T-helper 1 cell treated with Interleukin-12 subunit alpha and Interleukin-12 subunit beta and Interleukin-4 antibody, amounts not matched to agents 30 ng/mL and 1 ng/mL, for 36 hours (primary cell): ENCODE measurements around the gene RSAD1. TPM values are rescaled to one million over a fixed set of nuclear protein-coding genes. Genes with fewer than 3 reads are reported as not detected.

Source experiments
- intact Hi-C: fragments of 100-400 bp; cut with micrococcal nuclease; formaldehyde crosslinking; loops from one replicate; pipeline ENCODE4 v1.15.1; 2024
- total RNA-seq: library from RNA; stranded (reverse); gene quantifications from 2 replicates; pipeline ENCODE4 v1.2.3, GENCODE V29; 2022

The RSAD1 gene
- total RNA-seq, 1 donor from 2014 or later, result 35.5 TPM

GRCh38 chr17:50517011-50517410 is 38.4 kb downstream of the RSAD1 start:
- intact Hi-C loops, result no loop called here

- intact Hi-C loops, result no loop called here
Observed at GRCh38 chr17:50517504-50518383, 39.1 kb downstream of the RSAD1 start.

GRCh38 chr17:50518384-50519023 is 39.8 kb downstream of the RSAD1 start:
- intact Hi-C loops, result no loop called here

- intact Hi-C loops, result no loop called here
Observed at GRCh38 chr17:50519141-50519834, 40.6 kb downstream of the RSAD1 start.

- intact Hi-C loops, result no loop called here
Observed at GRCh38 chr17:50520483-50520882, 41.8 kb downstream of the RSAD1 start.

GRCh38 chr17:50521514-50521913 is 42.9 kb downstream of the RSAD1 start:
- intact Hi-C loops, result no loop called here

GRCh38 chr17:50522766-50523165 is 44.1 kb downstream of the RSAD1 start:
- intact Hi-C loops, result no loop called here

GRCh38 chr17:50523208-50523607 is 44.5 kb downstream of the RSAD1 start:
- intact Hi-C loops, result no loop called here

- intact Hi-C loops, result no loop called here
Observed at GRCh38 chr17:50524838-50525237, 46.2 kb downstream of the RSAD1 start.

GRCh38 chr17:50527155-50527762 is 48.6 kb downstream of the RSAD1 start:
- intact Hi-C loops, result no loop called here

GRCh38 chr17:50527949-50528474 is 49.4 kb downstream of the RSAD1 start:
- intact Hi-C loops, result no loop called here

- intact Hi-C loops, result no loop called here
Observed at GRCh38 chr17:50529849-50530248, 51.2 kb downstream of the RSAD1 start.

GRCh38 chr17:50531428-50532025 is 52.9 kb downstream of the RSAD1 start:
- intact Hi-C loops, result no loop called here

GRCh38 chr17:50532452-50533024 is 53.9 kb downstream of the RSAD1 start, which contains the start of gene EPN3:
Gene EPN3 (plus strand): TSS chr17:50532735. CDS start chr17:50536557, 3,822 bp downstream.
- intact Hi-C loops, result no loop called here

GRCh38 chr17:50533185-50533584 is 54.5 kb downstream of the RSAD1 start:
- intact Hi-C loops, result no loop called here

- intact Hi-C loops, result no loop called here
Observed at GRCh38 chr17:50533720-50534148, 55.1 kb downstream of the RSAD1 start.

- intact Hi-C loops, result no loop called here
Observed at GRCh38 chr17:50534222-50534978, 55.7 kb downstream of the RSAD1 start.

- intact Hi-C loops, result no loop called here
Observed at GRCh38 chr17:50534979-50535326, 56.3 kb downstream of the RSAD1 start.

- intact Hi-C loops, result no loop called here
Observed at GRCh38 chr17:50535407-50535806, 56.7 kb downstream of the RSAD1 start.
